Skin of body (tissue), 2 donors: ENCODE results near the gene ADARB2. TPM values are rescaled to one million over a fixed set of nuclear protein-coding genes. Genes with fewer than 3 reads are reported as not detected.

Source experiments
- DNase-seq: peaks from one replicate; lab custom pipeline; 2025; lab: John Stamatoyannopoulos, UW
- total RNA-seq: library from RNA; depleted of rRNA; stranded (reverse); fragments of >200 nt; gene quantifications from one replicate; pipeline ENCODE4 v1.2.3, GENCODE V29; 2014

The ADARB2 gene
- total RNA-seq, 1 donor from 2014 or later = 0.10 TPM

DNA sequence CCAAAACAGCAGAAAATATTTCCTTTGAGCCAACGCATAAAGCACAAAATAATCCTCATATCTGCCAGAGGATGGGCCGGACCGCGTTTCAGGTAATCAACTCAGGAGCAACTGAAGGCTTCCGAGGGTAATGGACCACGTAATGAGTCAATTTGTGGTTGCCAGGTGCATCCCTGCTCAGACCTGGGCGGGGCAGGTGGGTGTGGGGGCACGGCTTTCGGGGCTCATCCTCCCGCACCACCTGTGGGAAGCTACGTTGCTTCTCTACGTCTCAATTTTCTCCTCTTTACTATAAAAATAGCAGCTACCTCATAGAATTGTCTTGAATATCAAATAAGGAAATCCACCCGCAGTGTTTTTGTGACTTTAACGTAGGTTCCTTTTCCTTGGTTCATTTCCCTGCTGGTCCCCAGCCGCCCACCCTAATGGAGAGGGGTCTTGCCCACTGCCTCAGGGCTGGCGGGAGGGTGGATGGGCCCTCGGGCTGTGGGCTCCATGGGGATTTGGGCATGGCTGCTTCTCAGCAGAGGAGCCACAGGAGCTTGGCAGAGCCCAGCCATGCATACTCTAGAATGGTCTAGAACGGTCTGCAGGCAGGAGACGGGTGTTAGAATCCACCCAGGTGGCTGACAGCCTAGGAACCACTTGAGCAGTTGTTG, 324.7 kb downstream of the ADARB2 start:
- no peak for DNase-seq

GRCh38 chr10:1411956-1412355, 325.4 kb downstream of the ADARB2 start:
- no peak for DNase-seq

DNA sequence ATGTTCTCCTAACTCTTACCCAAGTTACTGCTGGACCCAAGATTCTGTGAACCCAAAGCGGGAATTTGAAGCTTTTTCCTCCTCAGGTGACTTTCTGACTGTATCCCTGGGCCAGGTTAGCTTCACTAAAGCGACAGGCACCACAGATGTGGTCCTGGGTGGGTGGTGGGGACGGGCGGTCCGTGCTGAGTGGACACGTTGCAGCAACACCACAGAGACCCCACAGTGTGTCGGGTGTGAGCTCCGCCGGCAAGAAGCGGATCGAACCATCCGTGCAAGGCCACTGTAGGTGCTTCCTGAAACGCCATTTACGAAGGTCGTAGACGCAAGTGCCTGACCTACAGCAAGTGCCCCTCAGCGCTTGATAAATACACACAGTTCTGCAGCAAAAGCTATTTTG, 325.9 kb downstream of the ADARB2 start:
- DNase-seq = no peak

- DNase-seq = no peak
These were observed 326.6 kb downstream of the ADARB2 start for GRCh38 chr10:1410469-1411395.

- DNase-seq = no peak
These were observed 327.3 kb downstream of the ADARB2 start for GRCh38 chr10:1410032-1410431.

GRCh38 chr10:1409392-1409791, 327.9 kb downstream of the ADARB2 start:
- DNase-seq = no peak

GRCh38 chr10:1408651-1409367, 328.5 kb downstream of the ADARB2 start:
- no peak for DNase-seq

GRCh38 chr10:1406967-1407945, 330.1 kb downstream of the ADARB2 start:
- no peak for DNase-seq

DNA sequence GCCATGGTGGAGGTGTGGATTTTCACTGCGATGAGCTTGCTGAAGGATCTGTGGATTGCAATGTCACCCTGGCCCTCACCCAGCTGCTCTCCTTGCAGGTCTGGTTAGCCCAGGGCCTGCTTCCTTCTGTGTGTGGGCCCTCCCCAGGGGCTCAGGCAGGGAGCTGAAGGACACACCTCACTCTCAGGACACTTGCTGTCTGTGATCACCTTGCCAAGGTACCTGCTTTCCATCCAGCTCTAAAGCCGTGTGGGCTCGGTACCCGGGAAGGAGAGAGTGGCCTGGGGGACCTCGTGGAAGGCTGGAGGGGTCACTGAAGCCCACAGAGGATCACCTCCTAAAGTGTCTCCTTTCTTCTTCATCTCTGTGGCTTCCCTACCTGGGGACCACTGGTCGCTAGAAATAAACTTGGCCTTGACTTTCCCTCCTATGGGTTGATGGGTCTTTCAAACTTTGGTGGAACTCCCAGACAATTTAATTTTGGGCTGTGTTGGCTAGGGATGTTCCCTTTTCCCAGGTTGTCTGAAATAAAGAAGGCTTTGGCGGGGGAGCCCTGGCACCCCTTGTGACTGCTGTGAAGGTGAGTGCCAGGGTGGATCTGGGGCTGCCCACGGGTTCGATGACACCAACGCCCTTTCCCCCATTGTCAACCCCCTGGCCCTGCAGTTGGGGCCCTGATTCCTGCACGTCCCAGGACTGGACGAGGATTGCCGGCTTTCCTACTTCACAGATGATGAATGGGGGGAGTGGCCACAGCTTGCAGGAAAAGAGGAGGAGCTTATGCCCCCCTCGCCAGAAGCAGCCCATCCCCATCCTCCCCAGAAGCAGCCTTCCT, 331.0 kb downstream of the ADARB2 start:
- DNase-seq = no peak

DNA sequence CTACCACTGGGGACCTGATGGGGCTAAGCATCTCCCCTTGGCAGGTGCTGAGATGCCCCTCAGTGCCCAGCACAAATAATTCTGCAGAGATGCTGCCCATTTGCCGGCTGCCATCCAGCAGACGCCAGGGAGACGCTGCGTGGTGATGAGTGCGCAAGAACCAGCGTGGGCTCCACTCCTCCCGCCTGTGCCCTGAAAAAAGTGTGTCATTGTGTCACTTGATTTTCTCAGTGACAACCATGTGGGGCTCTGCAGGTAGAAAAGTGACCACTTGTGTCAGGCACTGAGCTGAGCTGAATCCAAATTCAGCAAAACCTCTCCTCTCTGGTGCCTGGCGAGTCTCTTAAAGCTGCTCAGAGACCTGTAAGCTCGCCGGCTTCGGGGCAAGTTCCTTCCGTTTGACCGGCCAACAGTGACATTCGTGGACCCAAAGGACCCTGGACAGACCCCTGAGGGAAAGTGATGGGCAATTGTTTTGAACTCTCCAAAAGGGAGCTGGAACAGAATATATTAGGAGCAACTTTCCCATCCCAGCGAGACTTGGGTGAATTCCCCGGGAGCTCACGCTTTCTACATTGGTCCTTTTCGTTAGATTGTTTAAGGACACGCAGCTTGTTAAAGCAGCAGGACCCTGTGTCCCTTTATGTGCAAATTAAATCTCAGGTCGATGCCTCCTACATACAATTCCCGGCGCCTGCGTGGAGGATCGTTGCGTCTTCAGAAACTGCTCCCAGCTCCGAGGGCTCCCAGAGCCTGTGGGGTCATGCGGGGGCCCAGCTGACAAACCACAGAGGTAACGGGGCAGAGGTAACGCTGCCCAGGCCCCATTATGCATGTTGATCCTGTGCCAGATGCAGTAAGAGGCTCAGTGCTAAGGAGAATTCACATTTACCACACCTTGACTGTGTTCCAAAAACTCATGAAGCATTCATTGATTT, 332.7 kb downstream of the ADARB2 start:
- DNase-seq = no peak

DNA sequence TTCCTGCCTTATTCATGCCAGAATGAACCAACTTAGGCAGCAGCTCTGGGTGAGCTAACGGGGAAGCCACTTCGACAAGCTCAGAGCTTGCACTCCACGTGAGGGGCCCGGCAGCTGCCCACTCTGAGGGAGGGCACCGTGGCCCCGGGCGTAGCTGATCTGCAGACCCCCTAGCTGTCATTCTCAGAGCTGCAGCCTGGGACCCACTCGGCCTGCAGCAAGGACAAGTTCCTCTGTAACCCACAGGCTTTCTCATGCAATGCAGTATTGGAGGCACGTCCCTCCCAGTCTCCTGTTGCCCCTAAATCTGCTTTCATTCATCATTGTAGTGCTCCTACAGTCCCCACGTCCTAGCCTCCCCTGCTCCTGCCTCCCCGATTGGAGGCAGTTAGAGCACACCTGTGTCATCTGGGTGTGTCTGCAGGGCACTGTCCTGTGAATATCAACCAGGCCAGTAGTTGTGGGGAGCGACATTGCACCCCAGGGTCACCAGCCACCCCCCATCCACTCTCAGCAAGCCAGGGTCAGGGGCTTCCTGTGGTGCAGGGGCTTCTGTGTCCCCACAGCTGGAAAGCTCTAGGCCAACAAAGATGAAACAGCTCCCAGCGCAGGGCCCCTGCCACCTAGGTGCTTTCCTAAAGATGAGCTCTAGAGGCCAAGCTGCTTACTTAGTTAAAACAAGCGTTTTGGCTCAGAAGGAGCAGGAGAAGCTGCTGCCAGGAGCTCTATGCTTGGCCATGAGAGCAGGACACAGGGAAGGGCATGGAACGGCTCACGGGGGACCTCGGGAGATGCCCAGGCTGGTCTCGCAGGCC, 333.6 kb downstream of the ADARB2 start:
- no peak for DNase-seq

DNA sequence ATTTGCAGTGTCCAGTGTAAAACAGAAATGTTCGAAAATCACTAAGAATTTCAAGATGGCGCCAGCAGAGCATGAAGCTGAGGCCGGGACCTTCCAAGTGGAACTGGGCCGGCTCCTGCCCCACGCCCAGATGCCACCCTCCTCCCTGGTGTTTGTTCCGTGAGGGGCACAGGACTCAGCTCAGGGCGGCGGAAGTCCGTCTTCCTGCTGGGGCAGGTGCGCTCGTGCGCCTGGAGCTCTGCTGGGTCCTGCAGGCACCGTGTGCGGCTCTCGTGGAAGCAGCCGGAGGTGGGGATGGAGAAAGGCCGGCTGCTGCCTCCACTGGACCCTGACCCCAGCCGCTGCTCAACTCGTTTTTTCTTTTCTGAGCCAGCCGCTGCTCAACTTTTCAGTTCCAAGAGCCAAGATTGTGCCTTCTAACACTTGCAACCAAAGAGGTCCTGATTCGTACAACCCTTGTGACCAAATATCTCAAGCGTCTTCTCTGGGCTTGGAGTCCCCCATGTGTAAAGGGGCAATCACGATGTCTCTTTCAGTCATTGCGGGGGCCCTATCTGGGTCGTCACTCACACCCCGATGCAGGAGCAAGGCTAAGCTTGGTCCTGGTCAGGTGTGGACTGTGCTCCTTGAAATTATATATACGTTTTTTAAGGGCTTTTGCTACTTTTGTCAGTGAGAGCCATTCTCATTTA, 334.4 kb downstream of the ADARB2 start:
- DNase-seq = no peak

DNA sequence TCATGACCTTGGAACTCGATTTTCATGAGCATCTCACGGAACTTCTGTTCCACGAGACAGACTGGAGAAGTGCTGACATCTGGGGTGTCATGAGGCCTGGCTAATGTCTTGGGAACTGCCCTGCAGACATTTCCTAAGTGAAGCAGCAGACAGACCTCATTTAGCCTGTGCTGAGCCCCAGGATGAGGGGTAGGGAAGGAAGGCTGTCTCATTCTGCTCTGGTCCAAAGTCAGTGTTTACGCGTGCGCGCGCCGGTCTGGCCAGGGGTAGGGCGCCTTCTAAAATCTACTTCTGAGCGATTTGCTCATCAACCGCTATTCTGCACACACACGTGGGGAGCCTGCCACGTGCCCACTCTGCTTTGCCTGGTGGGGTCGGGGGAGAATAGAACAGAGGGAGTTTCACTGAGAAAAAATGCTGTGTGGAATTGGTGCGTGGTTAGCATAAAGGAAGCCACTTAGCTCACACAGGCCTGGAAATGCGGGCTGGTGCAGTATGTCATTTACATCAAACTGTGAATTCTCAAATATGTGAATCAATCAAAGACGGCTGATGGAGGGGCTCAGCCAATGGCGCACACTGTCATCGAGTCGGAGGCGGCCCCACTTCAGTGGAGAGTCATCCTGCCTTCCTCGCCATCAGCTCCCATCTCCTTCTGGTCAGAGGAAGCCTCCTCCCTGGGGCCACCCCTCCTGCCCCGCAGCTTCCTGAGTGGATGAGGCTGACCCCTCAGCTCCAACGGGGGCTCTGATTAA, 335.1 kb downstream of the ADARB2 start:
- DNase-seq = no peak

GRCh38 chr10:1401071-1401965, 336.0 kb downstream of the ADARB2 start:
- no peak for DNase-seq
